ENCODE data around the gene EPC1. TPM values are rescaled to one million over a fixed set of nuclear protein-coding genes. Genes with fewer than 3 reads are reported as not detected.
A peak's percentile ranks its signal among the peaks of the same experiment; 100 is the strongest.

Gene EPC1
- total and polyA plus RNA-seq, 10 of the 15 experiments (the other 5 are each of a cell fraction or from before 2014, with no cell fraction given): 6.8 to 59.2 (median 19.4) TPM

DNA sequence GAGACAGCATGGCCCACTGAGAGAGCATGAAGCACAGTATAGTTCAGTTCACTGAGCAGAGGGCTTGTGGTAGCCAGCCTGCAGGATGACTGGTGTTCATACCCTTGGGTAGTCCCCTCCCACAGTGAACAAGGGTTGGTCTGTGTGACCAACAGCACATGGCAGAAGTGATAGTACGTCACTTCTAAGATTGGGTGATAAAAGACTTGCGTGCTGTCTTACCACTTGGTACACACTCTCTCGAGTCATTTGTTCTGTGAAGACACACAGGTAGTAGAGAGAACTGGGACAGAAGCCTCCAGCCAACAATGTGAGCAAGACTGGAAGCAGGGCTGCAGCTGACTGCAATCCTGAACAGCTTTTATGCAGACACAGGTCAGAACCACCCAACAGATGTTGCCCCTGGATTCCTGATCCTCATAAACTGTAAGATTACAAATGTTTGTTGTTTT, 14.6 kb downstream of the EPC1 start (continued):
- peak; percentile 53; the same call in 1 of the 2 replicates for TF ChIP-seq GATAD2B (conservative IDR thresholded peaks at IDR 0.05; ENCODE audit: low read depth)
- TF ChIP-seq MYC (IDR thresholded peaks at IDR 0.05; ENCODE audit: insufficient read depth, insufficient read length, insufficient replicate concordance, low read length, severe bottlenecking): no peak
- TF ChIP-seq ATF2 (IDR thresholded peaks at IDR 0.05; ENCODE audit: low read length): peak; percentile 80
- TF ChIP-seq IKZF2 (IDR thresholded peaks at IDR 0.05): peak; percentile 67 to 69; a peak in 2 of 4 replicates
- TF ChIP-seq NBN (IDR thresholded peaks at IDR 0.05): peak; percentile 89
- TF ChIP-seq NRF1 (conservative IDR thresholded peaks at IDR 0.05; ENCODE audit: low read depth, low read length): no peak
- TF ChIP-seq BCLAF1 (IDR thresholded peaks at IDR 0.05): no peak
- TF ChIP-seq ZNF687 (IDR thresholded peaks at IDR 0.05): peak; percentile 98
- TF ChIP-seq RB1 (IDR thresholded peaks at IDR 0.05; ENCODE audit: borderline replicate concordance): no peak
- TF ChIP-seq RBBP5 (conservative IDR thresholded peaks at IDR 0.05): no peak
- peak; percentile 86 for TF ChIP-seq MXI1 (IDR thresholded peaks at IDR 0.05; ENCODE audit: low read depth, low read length)
- TF ChIP-seq POU2F2 (IDR thresholded peaks at IDR 0.05; ENCODE audit: borderline replicate concordance, low read depth, low read length): peak; percentile 89; the same call in 2 of the 3 replicates
- TF ChIP-seq RAD21 (IDR thresholded peaks at IDR 0.05; ENCODE audit: insufficient read depth, low read depth, low read length): no peak
- TF ChIP-seq TAF1 (IDR thresholded peaks at IDR 0.05; ENCODE audit: borderline replicate concordance, low read depth, low read length): peak; percentile 62; the same call in 1 of the 2 replicates
- TF ChIP-seq ZNF274 (IDR thresholded peaks at IDR 0.05; ENCODE audit: insufficient read depth, insufficient read length): no peak
- TF ChIP-seq, protein P1, sequence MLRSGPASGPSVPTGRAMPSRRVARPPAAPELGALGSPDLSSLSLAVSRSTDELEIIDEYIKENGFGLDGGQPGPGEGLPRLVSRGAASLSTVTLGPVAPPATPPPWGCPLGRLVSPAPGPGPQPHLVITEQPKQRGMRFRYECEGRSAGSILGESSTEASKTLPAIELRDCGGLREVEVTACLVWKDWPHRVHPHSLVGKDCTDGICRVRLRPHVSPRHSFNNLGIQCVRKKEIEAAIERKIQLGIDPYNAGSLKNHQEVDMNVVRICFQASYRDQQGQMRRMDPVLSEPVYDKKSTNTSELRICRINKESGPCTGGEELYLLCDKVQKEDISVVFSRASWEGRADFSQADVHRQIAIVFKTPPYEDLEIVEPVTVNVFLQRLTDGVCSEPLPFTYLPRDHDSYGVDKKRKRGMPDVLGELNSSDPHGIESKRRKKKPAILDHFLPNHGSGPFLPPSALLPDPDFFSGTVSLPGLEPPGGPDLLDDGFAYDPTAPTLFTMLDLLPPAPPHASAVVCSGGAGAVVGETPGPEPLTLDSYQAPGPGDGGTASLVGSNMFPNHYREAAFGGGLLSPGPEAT (IDR thresholded peaks at IDR 0.05; ENCODE audit: low read depth): peak; percentile 90
- TF ChIP-seq, protein P2, sequence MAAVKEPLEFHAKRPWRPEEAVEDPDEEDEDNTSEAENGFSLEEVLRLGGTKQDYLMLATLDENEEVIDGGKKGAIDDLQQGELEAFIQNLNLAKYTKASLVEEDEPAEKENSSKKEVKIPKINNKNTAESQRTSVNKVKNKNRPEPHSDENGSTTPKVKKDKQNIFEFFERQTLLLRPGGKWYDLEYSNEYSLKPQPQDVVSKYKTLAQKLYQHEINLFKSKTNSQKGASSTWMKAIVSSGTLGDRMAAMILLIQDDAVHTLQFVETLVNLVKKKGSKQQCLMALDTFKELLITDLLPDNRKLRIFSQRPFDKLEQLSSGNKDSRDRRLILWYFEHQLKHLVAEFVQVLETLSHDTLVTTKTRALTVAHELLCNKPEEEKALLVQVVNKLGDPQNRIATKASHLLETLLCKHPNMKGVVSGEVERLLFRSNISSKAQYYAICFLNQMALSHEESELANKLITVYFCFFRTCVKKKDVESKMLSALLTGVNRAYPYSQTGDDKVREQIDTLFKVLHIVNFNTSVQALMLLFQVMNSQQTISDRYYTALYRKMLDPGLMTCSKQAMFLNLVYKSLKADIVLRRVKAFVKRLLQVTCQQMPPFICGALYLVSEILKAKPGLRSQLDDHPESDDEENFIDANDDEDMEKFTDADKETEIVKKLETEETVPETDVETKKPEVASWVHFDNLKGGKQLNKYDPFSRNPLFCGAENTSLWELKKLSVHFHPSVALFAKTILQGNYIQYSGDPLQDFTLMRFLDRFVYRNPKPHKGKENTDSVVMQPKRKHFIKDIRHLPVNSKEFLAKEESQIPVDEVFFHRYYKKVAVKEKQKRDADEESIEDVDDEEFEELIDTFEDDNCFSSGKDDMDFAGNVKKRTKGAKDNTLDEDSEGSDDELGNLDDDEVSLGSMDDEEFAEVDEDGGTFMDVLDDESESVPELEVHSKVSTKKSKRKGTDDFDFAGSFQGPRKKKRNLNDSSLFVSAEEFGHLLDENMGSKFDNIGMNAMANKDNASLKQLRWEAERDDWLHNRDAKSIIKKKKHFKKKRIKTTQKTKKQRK (IDR thresholded peaks at IDR 0.05; ENCODE audit: low read depth, low read length): no peak

Measured in GM12878 (cell line).